COLO668 (cell line): ENCODE results near the gene MSS51.

Experiments
- DNase-seq: peaks from one replicate; lab custom pipeline; 2025; ENCODE audit not compliant: unreplicated experiment; lab: John Stamatoyannopoulos, UW

MSS51 gene

DNA sequence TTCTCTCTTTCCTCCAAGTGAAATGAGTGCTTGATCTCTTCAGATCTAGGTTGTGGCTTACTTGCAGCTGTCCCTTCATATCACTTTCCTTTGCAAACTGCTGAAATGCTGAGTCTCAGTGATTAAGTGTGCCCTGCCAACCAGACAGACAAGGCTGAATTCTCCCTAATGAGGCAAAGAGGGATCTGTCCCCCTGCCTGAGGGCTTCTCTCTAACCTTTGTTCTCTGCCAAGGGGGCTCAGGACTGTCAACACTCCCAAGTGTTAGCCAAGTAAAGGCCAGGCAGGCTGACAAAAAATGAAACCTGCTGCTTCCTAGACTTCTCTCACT lies at the start of gene MSS51:
TSS of gene MSS51 (minus strand) at position 24 of the 330 bp plus-strand sequence. CDS start 5,277 bp downstream, outside the sequence.
- no peak for DNase-seq

DNA sequence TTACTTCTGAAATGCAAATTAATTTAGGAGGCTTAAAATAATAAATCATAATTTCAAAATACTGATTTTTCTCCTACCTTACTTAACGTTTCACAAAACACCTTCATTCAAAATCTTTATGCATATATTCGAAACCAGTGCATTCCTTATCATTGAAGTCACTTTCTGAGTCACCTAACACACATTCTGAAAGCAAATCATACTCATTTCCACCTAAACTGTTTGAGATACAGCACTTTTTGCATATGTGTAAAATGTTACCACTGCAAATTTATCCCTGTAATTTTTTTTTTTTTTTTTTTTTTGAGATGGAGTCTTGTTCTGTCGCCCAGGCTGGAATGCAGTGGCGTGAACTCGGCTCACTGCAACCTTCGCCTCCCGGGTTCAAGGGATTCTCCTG lies 46.8 kb upstream of the MSS51 start:
- no peak for DNase-seq

DNA sequence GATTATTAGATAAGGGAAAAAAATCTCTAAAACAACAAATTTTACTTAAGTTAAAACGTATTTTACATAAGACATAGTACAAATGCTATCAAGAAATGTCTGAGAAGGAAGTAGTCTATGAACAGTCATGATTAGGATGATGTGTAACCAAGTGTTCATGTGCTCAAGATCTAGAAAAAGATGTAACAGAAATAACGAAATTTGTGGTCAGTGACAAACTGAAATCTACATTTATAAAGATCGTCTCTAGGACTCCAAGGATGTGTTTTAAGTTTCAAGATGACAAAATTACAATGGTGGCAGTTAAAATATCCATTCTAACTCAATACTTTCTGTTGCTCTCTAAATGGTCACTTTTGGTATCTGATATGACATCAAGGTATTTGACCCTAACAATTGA lies 45.3 kb upstream of the MSS51 start:
- DNase-seq = no peak

DNA sequence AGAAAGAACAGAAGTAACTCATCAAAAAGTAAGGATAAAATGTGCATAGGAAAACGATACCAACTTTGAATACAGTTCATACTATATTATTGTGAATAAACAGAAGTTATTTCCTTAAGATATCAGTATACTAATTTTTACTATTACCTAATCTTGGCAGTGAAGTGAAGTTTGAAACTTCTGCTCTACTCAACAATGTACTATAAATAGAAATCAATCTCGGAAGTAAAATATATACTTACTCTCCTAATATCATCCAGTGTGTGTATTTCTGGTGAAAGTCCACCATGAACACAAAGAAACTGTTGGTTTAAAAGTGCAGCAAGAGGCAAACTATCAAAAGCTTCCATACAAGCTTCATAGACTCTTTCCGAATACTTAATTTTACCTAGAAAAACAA lies 37.9 kb upstream of the MSS51 start:
- DNase-seq = no peak

GRCh38 chr10:73469579-73469978 lies 36.2 kb upstream of the MSS51 start:
- DNase-seq = no peak

DNA sequence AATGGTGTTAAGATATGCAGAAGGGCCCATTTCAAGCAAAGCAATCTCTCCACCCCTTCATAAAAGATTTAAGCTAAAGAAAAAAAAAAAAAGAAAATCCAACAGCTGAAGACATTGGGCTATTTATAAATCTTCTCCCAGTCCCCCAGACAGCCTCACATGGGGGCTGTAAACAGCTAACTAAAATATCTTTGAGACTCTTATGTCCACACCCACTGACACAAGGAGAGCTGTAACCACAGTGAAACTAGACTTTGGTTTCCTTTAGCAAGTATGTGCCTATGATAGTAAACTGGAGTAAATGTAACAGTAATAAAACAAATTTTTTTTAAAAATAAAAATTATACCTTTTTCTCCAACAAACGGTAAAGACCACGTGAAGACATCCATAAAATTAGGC lies 33.8 kb upstream of the MSS51 start:
- DNase-seq = no peak

DNA sequence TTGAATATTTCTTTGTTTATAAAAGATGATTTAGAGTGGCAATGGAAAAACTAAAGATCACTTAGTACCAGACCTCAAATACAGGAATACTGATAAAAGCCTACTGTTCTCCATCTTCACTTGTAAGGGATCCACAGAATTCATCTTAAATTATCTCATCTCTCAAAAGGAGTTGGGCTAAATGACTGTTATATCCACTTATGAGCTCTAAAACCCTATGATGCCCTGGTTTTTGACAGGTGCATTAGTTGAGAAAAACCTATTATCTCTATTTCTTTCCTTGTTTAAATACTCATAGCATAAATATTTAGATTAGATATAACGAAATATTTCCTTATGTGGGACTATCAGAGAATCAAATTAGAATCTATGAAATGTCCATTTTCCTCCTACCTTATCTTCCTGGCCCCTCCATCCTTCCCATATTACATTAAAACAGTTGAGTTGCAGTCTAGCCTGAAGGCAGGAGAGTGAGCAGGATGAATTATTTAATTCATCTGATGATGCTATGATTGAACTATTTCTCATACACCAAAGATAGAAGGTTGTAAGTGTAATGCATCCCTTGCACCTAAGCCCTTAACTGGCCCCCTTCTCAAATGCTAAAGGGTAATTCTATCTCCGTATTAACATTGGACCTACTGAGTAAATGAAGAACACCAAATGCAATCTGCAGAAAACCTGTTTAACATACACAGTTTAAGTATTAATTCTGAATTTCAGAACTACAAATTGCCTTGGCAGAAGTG lies 32.8 kb upstream of the MSS51 start:
- DNase-seq = no peak

DNA sequence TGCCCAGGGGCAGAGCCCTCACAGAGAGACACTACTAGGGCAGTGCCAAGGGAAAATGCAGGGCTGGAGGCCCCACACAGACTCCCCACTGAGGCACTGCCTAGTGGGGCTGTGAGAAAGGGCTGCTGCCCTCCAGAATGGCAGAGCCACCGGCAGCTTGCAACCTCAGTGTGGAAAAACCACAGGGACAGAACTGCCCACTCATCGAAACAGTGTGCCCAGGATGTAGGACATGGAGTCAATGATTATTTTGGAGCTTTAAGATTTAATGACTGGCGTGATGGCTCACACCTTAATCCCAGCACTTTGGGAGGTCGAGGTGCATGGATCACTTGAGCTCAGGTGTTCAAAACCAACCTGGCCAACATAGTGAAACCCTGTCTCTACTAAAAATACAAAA lies 27.5 kb upstream of the MSS51 start:
- DNase-seq = no peak

DNA sequence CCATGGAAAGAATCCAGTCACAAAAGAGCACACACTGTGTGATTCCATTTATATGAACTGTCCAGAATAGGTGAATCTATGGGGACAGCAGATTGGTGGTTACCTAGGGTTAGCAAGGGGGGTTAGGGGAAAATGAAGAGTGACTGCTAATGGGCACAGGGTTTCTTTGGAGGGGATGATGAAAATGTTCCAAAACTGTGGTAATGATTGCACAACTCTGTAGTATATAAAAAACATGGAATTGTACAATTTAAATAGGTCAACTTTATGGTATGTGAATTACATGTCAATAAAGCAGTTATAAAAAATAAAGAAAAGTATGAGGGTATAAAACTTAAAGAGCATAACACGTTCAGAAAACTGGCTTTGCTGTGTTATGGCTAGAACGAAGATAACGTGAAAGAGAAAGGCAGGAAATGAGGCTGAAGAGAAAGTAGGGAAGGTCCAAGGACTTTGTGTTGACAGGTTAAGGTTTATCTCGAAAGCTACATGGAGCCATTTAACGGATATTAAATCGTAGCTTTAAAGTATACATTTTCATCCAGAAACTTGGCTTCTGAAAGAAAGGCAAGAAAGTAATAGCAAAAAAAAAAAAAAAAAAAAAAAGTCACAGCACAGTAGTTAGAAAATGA lies 26.4 kb upstream of the MSS51 start:
- no peak for DNase-seq

GRCh38 chr10:73456187-73456890 lies 23.0 kb upstream of the MSS51 start:
- DNase-seq = no peak

DNA sequence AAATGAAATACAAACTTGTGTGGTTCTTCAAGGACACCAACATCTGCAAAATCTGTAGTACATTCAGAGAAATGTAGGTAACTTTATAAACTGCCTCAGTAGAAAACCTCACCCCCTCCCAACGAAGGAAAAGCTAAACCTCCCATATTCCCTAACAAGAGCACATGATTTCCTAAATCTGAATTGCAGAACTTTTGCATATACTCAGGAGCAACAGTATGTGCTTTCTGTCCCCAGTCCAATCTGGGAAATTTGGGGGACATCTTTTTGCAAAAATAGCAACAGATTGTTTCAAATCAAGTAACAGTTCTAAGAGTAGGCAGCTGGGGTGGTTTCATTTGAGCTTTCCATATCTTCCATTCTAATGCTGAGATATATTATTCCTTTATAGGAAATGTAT lies 15.8 kb upstream of the MSS51 start:
- DNase-seq = no peak

- no peak for DNase-seq
Measured at GRCh38 chr10:73448384-73448783, 15.0 kb upstream of the MSS51 start.

DNA sequence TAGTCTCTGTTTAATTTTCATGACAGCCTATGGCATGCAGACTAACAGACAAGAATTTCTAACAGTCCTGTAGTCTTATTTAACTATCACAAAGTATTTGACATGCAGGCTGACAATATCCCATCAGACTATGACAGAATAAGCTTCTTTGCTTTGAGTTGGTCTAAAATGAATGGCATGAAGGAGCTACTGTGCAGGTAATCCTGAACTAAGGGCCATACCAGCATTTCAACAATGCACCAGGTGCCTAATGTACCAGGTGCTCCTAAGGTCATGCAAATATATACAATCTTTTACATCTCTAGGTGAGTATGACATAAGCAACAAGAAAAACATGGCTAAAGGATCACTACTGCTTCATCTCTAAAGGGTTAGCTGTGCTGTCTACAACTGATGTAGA lies 13.6 kb upstream of the MSS51 start:
- DNase-seq = no peak

DNA sequence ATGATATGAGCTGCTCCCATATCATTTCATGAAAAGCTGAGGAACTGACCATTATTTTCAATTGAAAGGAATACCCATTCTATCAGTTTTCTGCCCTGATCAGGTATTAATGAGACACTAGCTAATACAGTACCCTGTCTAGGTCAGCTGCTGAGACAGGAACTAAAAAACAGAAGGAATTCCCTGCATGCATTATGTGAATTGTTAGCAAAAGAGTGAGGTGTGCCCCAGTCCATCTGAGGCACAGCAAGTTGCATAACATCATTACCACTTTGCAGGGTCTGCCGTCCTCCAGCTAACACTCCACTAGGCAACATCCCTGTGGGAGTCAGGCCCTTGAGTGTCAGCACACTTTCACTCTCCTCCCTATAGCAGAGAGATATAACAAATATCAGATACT lies 11.1 kb upstream of the MSS51 start:
- no peak for DNase-seq

DNA sequence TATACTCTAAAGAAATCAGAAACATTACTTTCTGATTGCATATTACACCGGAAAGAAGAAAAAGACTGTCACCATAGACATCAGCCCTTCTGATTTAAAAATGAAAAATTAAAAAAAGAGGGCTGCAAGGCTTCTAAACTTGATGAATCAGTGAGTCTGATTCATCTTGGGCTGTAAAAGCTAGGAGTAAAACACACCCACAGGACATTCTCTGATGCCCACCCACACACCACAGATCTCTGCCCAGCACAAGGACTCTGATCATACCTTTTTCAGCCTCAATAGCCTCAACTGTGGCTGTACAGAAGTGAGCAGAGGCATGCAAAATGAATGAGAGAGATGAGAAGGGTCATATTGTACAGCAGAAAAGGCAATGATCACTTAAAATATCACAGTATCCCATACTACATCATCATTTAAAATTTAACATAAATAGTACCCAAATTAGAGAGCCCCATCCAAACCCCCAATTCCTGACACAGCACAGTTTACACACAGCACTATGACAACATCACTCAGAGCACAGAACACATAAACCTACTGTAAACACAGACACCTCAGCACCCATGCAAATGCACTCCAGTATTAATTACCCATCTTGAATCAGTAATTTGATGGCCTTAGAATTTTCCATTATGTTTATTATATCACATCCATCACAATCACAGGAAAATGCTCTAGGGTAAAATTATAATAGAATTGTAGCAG lies 6.4 kb upstream of the MSS51 start:
- no peak for DNase-seq

- no peak for DNase-seq
Measured at GRCh38 chr10:73439055-73439454, 5.7 kb upstream of the MSS51 start.

DNA sequence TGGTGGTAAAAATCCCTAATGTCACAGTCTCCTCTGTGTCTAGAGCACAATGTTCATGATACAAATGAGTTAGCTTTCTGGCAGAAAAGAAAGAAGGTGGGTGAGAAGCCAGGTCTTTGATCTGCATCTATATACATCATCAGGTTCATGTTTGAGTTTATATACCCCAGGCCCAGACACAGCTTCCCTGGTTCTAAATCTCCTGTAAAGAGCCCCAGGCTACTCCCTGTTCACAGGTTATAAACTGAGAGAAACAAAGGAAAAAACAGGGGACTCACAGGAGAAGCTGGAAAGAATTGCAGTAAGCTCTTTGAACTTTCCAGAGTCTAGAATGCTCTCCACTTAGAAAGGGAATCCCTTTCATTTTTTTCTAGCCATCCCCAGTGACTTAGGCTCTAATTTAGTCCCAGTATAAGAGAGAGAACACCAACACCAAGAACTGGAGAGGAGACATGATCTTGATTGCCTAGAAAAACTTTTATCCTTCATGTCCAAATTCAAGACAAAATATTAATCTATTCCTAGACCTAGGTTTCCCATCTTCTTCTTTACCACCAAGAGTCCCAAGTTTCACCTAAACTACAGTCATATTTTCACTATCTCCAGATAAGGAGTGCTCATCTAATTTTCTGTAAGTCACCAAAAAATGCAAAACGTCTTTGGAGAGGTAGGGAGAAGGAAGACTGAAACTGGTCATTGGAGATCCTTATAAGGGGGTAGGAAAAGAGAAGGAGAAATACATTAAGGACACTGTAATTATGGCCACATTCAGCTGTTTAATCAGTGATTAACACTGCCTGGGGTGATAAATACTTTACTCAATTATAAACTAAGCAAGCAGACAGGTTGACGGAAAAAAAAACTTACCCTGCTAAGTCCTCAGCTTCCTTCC lies 469 bp downstream of the MSS51 start:
- no peak for DNase-seq

DNA sequence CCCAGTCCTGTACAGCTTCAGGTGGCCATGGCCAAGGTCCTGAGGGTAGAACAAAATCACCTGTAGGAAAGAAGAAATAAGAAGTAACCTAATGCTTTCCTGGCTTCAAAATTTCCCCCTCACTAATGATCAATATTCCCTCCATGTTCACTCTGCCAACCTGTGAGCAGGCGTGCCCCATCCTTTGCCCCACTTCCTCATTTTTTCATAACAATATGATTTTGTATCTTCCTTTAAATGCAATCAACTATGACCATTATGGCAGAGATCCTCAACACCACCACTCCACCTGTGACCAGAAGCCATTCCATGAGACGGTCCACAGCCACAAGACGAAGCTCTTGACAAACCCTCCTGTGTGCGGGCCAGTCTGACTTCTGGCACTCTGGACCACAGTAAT lies 7.0 kb downstream of the MSS51 start:
- no peak for DNase-seq

- no peak for DNase-seq
Measured at GRCh38 chr10:73424478-73424877, 8.9 kb downstream of the MSS51 start.

DNA sequence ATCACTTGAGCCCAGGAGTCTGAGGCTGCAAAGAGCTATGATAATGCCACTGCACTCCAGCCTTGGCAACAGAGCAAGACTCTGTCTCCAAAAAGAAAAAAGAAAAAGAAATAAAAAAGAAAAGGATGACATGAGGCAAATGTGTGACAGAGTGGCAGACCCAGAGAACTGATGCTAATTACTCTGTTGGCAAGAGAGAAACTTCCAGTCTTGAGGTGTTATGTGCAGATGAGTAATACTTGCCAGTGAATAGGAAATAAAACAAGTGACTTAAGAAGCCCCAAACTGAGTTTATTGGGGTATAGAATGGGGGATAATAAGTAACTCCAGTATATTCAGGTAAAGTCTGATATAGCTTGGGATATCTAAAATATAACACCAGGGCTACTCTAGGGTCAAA lies 10.1 kb downstream of the MSS51 start:
- no peak for DNase-seq

DNA sequence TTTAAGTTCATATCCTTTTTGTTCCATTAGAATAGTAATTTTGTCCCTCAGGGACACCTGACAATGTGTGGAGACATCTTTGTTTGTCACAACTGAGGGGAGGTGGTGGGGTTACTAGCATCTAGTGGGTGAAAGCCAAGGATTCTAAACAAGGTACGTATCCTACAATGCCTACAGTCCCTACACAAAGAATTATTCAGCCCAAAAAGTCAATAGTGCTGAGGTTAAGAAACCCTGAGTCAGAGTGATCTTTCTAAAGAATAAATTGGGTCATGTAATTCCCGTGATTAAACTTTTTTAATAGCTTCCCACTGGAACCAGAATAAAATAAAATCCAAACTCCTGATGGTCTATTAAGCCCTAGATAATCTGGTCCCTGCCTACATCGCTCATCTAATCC lies 16.8 kb downstream of the MSS51 start:
- no peak for DNase-seq
